ENCODE results near the gene PGM5. TPM values are rescaled to one million over a fixed set of nuclear protein-coding genes. Genes with fewer than 3 reads are reported as not detected.
"Not testable (repeated sequence)": the region's sequence is repeated elsewhere in the genome, so short reads cannot be mapped to it uniquely, and the experiment has no call there.

Gene PGM5
- total RNA-seq, 1 donor from 2014 or later: 295 TPM

DNA sequence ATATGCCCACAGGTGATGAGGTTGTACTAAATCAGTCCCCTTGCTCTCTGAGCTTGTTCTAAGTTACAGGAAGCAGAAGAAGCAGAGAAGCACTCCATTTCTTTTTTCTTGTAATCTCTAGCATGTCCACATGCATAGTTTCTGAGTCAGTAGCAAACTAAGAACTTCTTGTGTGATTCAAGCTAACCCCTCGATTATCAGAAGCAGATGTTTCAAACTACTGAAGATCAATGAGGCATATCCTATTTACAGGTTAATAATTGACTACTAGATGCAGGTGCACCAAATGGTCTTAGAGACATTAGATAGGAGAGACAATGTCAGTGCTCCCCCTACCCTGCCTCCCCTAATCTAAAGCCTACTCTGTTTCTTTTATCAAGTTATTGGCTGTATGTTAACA, 21.3 kb downstream of the PGM5 start:
- DNase-seq (ENCODE audit: low read depth in 2 of 2): not testable (repeated sequence)

DNA sequence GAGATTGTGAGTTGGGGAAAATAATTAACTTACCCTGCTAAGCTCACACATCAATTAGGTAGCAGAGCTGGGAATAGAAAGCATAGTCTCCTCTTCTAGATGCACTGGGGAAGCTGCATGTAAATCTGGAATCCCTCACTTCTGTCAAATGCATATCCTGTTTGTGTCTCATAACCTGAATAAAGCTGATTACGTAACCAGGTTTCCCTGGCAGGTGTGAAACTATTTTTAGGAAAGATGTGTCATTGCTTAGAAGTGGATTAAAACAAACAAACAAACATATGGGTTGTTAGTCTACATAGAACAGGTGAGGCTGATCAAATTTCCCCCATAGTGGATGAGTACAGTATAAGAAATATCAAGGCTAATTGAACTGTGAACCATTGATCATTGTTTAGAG, 27.5 kb downstream of the PGM5 start:
- DNase-seq (ENCODE audit: low read depth in 2 of 2): not testable (repeated sequence)

DNA sequence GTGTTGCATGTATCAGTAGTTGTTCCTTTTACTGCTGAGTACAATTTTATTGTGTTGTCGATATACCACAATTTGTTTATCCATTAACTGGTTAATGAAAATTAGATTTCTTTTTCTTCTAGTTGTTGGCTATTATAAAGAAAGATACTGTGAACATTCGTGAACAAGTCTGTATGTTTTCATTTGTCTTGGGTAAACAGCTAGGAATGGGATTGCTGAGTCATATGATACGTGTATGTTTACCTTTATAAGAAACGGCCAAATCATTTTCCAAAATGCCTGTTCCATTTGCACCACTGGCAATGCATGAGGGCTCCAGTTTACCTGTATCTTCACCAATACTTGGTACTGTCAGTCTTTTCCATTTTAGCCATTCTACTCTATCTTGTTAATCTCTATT, 33.1 kb downstream of the PGM5 start:
- DNase-seq (ENCODE audit: low read depth in 2 of 2): not testable (repeated sequence)

DNA sequence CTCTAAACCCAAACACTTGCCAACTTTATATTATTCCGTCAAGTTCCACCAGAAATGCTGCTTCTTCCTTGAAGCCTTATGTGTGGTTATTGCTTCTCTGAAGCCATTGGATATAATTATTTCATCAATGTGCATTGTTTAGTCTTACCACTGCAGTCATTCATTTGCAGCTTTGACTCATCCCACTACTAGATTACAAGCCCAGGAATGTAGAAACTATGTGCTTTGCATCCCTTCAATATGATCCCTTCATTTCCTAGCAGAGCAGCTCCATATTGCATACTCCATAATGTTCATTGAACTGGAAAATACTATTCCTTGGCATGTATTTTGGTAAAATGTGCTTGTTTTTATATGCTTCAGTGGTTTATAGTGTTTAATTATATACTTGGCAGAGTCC, 34.3 kb downstream of the PGM5 start:
- DNase-seq (ENCODE audit: low read depth in 2 of 2): not testable (repeated sequence)

DNA sequence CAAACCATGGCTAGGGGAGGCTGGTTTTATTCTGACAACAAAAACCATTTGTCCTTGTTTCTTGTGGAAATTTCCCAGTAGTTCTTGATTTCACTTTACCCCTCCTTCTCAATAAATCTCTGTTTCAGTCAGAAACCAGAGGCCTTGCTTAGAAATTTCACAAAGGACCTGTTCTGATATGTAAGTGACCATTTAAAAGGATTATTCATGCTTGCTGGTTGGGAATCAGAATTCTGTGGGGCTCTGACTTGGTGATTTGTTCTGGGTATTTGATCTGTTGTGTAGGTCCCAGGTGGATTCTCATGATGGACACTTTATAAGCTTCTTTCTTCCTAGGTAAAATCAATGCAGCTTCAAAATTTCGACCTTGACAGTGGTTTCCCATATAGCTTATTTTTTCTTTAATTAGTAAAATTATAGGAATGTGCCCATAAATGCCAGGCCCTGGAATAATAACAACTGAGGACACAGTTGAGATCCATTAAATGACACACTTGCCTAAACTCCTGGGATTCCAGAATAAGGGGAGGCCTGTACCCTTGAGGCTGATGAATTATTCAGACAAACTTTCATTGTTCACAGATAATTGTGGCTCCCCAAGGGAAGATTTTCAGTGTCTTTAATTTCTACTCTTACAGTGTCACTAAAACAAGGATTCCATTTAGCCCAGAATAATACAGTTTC, 40.1 kb downstream of the PGM5 start:
- DNase-seq (ENCODE audit: low read depth in 2 of 2): not testable (repeated sequence)

DNA sequence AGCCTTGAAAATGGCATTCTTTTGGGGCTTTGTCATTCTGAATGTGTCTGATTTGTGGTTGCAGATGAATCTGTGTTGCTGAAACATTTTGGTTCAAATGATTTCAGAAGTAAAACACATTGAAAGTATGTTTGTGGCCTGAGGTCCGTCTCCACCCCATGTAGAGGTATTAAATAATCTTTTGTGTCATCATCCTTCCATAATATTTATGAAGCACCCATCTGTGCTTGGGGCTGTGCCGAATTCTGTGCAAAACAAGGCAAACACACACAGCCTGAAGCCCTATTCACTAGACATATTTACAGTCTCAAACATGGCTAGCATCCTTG, 40.6 kb downstream of the PGM5 start:
- not testable (repeated sequence) for DNase-seq (ENCODE audit: low read depth in 2 of 2)

DNA sequence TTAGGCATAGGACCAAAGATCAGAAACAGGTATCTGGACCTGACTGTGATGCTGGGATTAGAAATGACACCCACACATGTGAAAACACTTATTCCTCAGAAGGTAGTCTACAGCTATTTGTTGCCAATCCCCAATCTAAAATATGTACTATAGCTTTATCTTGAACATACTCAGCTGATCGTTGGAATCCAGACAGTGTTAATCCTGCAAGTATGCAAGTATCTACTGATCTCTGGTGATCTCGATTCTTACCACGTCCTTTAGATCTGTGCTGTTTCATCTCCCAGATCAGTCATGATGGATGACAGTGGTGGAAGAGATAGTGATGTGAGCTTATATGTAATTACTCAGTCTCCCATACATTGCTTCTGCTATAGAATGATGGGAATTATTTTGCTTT, 41.4 kb downstream of the PGM5 start:
- not testable (repeated sequence) for DNase-seq (ENCODE audit: low read depth in 2 of 2)

DNA sequence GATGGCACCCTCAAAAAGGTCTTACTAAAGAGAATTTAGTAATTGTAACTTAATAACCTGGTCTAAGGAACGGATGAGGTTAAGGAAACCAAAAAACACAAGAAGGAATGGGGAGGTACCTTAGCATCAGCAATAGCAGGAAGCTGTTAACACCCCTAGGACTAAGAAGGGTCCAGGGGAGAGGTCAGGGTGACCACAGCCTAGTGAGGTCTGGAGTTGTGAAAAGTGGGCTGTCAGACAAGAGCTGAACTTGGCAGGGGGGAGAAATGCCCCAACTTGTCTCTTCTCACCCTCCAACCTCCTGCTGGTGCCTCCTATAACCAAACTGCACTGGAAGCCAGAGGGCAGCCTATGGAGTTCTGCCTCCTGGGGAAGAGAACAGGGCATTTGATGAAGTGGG, 41.9 kb downstream of the PGM5 start:
- DNase-seq (ENCODE audit: low read depth in 2 of 2): not testable (repeated sequence)

DNA sequence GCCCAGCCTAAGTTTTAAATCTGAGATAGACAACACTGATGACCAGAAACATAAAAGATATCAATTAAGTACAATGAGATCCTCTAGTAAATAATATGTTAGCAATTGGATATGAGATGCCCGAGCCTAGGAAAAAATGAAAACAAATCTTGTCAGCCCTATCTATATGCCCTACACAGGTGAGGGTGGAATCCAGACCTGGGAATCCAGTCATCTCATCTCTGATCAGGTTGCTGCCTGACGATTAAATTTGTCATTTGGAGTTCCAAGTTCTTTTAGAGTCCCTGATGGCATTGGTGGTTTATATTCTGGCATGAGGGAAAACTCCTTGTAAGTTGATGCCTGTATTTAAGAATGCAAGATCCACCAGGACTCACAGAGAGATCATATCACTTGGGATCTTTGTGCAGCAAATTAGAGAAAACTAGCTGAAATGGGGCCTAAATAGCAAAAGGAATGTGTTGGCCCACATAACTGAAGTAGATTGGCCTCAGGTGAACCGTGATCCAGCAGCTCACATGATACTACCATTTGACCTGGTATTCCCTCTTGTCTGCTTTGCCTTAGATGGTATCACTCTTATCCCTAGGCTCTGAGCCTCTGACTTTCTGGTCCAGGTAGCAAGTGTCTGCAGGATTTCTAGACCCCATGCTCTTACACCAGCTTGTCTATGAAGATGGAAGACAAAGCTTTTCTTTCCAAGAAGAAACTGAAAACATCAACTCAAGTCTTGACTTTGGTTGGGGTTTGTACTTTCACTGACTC, 48.2 kb downstream of the PGM5 start:
- DNase-seq (ENCODE audit: low read depth in 2 of 2): not testable (repeated sequence)

DNA sequence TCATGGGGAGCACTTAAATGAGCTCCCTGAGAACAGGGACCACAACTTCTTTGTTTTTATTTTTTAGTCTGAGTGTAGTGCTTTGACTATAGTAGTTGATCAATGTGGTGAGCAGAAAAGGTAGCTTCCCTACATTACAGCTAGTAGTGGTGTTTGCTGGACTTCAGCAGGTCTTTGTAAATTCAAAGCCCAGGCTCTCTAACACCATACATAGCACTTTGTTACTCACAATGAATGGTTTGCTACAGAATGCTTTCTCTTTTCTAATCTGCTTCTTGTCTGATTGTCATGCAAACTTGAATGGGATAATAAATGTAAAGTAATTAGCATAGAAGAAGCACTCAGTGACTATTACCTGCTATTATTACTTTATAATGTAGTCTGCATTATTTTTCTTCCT, 55.5 kb downstream of the PGM5 start:
- not testable (repeated sequence) for DNase-seq (ENCODE audit: low read depth in 2 of 2)

DNA sequence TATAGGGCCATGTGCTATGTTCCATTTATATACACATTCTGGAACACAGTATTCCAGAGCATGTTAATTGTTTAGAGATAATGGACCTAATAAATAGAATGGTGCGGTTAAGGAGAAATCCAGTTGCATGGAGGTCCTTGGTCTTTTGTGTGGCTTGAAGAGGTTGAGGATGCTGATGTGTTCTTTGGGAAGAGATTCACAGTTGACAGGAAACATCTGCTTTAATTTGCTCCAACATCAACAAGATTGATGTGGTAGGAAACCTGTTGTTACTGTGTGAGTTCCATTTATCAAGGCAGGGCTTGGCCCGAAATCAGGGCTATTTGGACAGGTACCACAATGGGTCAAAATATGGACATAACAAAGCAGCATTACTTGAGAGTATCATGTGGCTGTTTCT, 56.3 kb downstream of the PGM5 start:
- peak in 1 of 2 donors; percentile 89 for DNase-seq (ENCODE audit: low read depth in 2 of 2)

DNA sequence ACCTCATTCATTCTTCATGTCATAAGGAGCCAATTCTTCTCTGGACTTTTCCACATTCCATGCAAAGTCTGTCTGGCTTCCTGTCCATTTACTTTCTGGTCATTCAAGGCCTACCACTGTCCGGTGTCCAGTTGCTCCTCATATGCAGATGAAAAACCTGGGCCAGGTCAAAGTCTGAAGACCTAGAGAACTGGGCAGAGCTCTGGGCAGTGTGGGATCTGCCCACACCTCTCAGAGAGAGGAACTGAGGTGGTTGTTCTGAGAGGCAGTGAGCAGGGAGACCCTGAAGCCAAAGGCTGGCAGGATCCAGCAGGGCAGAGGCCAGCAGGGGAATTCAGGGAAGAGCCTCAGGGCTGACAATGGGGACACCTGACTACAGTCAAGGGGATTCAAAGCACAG, 58.7 kb downstream of the PGM5 start:
- DNase-seq (ENCODE audit: low read depth in 2 of 2): not testable (repeated sequence)

DNA sequence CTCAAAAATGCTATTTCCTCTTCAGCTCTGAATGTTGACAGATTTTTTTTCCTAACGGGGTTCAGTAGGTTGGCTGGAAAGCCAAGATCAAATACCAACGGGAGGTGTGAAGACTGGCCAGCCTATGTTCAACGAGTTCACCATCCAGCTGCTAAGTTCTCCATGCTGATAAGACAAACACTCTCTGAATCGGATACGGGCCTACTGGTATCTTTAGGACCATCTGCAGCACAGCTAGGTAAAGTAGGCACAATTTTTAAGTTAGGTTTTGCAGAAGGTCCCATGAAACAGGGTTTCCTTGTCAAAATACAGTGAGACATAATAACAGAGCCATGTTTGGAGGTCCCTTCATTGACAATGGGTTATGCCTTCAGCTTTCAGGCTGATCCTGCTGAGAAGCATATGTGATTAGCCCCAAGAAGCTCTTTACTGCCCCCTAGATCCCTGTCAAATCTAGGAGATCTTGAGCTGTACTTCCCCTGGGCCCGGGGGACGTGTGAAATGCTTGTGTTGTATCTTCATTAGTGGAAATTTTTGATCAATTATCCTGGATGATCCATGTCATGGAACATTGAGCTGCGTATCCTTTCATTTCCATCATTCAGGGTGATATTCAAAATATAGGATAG, 60.6 kb downstream of the PGM5 start:
- DNase-seq (ENCODE audit: low read depth in 2 of 2): peak; percentile 2 to 86

DNA sequence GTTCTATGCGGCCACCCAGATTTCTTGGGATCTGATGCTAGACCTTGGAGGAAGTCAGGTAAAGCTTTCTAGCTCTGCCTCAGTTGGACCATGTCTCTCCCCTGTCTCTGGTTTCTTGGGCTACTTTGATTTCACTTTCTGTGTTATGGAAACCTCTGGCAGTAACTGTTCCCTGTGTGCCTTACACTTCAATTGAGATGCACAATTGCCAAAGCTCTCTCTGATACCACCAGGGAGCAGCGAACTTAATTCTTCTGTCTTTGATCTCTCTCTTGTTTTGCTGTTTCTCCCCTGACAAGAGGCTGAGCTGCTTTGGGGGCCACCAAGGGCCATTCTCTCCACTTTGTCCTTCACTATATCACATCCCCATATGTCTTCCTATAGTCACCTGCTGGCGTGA, 61.4 kb downstream of the PGM5 start:
- DNase-seq (ENCODE audit: low read depth in 2 of 2): no peak

DNA sequence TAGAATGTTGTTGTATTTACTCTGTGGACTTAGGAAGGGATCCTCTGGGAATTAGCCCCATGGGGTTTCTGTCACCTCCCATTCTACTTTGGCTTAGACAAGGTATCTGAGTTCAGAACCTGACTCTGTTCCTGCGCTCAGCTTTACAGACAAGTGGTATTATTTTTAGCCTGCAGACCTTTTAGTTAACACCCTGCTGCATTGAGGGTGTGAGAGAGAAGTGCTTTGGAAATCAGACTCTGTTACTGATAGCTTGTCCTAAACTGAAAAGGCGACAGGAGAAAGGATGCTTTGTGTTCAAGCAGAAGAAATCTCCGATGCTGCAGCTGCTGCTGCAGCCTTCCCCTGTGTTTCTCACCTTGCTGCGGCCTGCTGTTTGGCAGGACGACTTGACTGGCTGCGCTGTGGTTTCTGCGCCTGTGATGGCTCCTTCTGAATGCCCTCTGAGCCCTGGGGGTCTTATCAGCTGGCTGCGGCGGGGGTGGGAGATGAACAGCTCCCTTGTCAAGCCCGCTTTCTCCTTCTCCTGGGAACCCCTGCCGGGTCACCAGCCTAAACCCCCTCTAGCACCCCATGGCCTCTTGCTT, 61.9 kb downstream of the PGM5 start:
- no peak for DNase-seq (ENCODE audit: low read depth in 2 of 2)

DNA sequence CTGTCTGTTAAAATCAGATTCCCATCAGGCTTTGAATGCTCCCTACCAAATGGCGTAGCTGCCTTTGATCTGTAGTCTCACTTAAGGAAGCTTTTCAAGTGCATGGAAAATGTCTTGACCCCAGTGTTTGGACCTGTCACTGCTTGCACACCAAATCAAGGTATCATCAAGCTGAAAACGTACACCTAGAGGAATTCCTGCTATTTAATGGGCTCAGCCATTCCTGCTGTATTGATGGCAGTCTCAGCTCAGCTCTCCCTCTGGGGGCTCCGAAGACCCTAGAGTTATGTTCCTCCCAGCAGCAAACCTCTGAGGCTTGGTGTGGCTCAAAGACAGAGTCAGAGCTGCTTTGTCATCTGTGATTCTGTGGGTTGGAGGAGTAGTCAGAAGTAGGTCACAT, 63.5 kb downstream of the PGM5 start:
- DNase-seq (ENCODE audit: low read depth in 2 of 2): no peak

DNA sequence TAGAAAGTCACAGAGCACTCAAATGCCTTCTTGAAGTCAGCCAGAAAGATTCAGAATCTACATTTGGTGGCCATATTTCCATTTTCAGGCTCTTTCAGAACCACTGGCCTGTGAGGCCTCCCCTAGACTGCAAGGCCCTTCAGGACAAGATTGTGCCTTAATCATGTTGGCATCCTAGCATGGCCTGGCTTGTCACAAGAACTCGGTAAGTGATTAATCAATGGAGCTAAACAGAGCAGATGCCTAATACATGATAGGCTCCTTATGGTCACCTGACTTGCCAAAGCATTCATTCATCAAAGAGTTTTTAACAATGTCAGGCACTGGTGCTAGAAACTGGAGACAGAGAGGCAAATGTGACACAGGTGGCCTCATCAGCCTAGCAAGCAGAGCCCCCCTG, 70.3 kb downstream of the PGM5 start:
- DNase-seq (ENCODE audit: low read depth in 2 of 2): no peak

DNA sequence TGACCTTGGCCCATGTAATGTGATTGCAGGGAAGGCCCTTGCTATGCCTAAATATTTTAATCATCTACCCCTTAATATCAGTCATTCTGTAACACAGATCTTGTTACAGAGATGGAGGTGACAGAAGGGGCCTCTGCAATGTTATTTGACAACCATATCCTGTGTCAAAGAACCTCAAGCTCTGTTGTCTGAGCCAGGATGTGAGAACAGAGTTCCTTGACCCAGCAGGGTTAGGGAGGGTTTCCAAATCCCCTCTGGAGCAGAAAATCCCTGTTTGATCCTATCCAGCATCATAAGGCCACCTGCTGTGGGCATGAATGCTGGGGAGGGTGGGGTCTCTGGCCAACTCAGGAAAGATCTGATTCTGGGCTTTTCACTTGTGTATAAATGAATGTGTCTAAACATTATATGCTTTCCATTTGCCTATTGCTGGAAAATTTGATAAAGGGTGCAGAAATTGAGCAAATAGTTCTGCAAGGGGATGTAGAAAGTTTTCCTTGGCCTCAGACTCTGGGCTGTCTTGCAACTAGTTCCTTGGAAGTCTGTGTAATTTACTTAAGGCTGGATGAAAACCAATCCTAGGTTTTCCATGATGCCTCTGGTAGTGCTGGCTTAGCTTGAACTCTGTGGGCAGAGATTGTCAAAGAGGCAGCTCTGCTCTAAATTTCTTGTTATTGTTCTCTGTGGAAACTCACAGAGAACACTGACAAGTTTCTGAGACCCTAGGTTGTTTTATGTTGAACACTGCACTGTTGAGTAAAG, 71.0 kb downstream of the PGM5 start:
- no peak for DNase-seq (ENCODE audit: low read depth in 2 of 2)

DNA sequence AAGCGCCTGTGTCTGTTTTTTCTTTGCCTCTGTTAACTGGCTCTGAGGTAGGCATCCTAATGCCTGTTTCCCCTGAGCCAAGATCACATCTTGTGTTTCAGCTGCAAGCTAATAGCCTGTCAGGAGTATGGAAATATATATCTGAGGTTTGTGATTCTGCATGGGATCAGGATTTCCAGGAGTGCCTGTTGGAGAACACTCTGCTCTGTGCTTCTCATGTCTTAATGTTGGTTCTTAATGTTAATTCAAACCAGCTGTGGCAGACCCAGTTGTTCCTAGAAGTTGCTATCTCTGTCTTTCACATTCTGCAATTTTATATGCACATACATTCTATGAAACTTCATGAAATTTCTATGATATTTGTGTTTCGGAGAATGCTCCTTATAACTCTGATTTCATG, 72.1 kb downstream of the PGM5 start:
- no peak for DNase-seq (ENCODE audit: low read depth in 2 of 2)

DNA sequence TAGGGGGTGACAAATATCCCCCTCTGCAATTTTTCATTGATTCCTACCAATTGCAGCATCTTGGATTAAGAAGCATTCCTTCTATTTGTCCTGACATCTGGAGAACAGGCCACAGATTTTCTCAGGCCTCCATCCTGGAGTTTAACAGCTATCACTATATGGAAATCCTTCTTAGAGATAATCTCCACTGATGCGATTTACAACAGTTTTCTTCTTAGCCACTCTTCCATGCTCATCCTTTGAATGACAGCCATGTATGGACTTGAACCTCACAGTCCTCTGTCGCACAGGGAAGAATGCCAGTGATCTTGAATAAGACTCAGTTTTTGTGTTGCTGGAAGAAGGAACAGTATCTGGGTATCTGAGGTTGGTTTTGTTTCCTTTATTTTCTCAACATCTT, 73.2 kb downstream of the PGM5 start:
- no peak for DNase-seq (ENCODE audit: low read depth in 2 of 2)

DNA sequence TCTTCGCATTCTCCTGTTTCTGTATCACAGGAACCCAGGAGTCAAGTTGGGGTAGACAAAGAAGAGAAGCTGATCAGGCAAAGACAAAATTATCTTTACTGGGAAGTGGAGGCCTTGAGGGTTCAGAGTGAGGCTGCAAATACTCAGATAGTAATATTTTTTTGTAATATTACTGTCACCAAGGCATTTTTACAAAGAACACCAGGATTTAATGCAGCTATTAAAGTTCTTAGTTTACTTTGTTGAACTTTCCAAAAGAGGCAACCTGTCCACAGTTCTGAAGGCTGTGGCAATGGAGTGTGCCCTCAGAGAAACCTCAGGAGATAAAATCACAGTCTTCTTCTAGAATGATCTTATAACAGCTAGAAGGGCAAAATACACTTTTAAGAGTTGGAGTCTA, 74.9 kb downstream of the PGM5 start:
- no peak for DNase-seq (ENCODE audit: low read depth in 2 of 2)
